Skeletal muscle tissue (tissue), 4 donors: Measurements from ENCODE around the gene SPN. TPM values are rescaled to one million over a fixed set of nuclear protein-coding genes. Genes with fewer than 3 reads are reported as not detected.
"Not testable (repeated sequence)": the region's sequence is repeated elsewhere in the genome, so short reads cannot be mapped to it uniquely, and the experiment has no call there.

ENCODE experiments used
- H3K27ac ChIP-seq: one replicate; pipeline ENCODE4 v1.7.0; 2013; ENCODE audit warnings: mild to moderate bottlenecking, low read depth, low read length, inconsistent platforms
- H3K27me3 ChIP-seq, 3 donors: one replicate each; pipeline ENCODE4 v1.7.0; 2013; ENCODE audit warnings: low read length in 3 of 3; ENCODE audit not compliant: control insufficient read depth in 3 of 3, insufficient read depth in 3 of 3
- H3K36me3 ChIP-seq, 3 donors: one replicate each; pipeline ENCODE4 v1.7.0; 2013; ENCODE audit warnings: low read length in 3 of 3; ENCODE audit not compliant: control insufficient read depth in 3 of 3, insufficient read depth in 3 of 3
- H3K4me1 ChIP-seq, 3 donors: one replicate each; pipeline ENCODE4 v1.7.0; 2013; ENCODE audit warnings: low read length in 3 of 3, mild to moderate bottlenecking in 3 of 3; ENCODE audit not compliant: control insufficient read depth in 3 of 3, insufficient read depth in 3 of 3
- H3K4me3 ChIP-seq, 3 donors: one replicate each; pipeline ENCODE4 v1.7.0; 2013; ENCODE audit warnings: low read length in 3 of 3
- H3K9ac ChIP-seq, 3 donors: one replicate each; pipeline ENCODE4 v1.7.0; 2013; ENCODE audit warnings: low read length in 3 of 3, mild to moderate bottlenecking in 3 of 3, moderate library complexity in 2 of 3, low read depth in 1 of 3
- H3K9me3 ChIP-seq, 3 donors: one replicate each; pipeline ENCODE4 v1.7.0; 2013; ENCODE audit warnings: low read length in 3 of 3; ENCODE audit not compliant: control insufficient read depth in 3 of 3
- total RNA-seq: library from RNA; depleted of rRNA; stranded (reverse); fragments of >200 nt; gene quantifications from one replicate; pipeline ENCODE4 v1.2.3, GENCODE V29; 2014
- donor health status: Osteomylitis.

Gene SPN
- total RNA-seq: 1.0 TPM

- no peak within 1 kb of the TSS for H3K4me3 ChIP-seq
- H3K4me1 ChIP-seq: peaks cover 0 to 6% (median 2%) of the 10 kb centered on the region in 3 donors
- H3K27me3 ChIP-seq: peaks cover 0 to 6% (median 2%) of the 10 kb centered on the region in 3 donors
- H3K36me3 ChIP-seq: no peaks in the 10 kb centered on the region
- H3K9me3 ChIP-seq: no peaks in the 10 kb centered on the region
- no peak within 1 kb of the TSS for H3K27ac ChIP-seq
- H3K9ac ChIP-seq: no peak within 1 kb of the TSS
Observed at GRCh38 chr16:29663016-29663806, at the start of gene SPN. TSS of gene SPN (plus strand) at chr16:29663247. CDS start at chr16:29663729, 482 bp downstream.

GRCh38 chr16:29613307-29614057, 49.6 kb upstream of the SPN start:
- not testable (repeated sequence) for H3K27me3 ChIP-seq, H3K9me3 ChIP-seq, H3K4me1 ChIP-seq, H3K36me3 ChIP-seq, H3K27ac ChIP-seq
- Histone ChIP-seq H3K9ac (peak overlapping the region in 1 of 3 donors; percentile 69), H3K4me3 (peak overlapping the region; percentile 63 to 76 (median 75))

DNA sequence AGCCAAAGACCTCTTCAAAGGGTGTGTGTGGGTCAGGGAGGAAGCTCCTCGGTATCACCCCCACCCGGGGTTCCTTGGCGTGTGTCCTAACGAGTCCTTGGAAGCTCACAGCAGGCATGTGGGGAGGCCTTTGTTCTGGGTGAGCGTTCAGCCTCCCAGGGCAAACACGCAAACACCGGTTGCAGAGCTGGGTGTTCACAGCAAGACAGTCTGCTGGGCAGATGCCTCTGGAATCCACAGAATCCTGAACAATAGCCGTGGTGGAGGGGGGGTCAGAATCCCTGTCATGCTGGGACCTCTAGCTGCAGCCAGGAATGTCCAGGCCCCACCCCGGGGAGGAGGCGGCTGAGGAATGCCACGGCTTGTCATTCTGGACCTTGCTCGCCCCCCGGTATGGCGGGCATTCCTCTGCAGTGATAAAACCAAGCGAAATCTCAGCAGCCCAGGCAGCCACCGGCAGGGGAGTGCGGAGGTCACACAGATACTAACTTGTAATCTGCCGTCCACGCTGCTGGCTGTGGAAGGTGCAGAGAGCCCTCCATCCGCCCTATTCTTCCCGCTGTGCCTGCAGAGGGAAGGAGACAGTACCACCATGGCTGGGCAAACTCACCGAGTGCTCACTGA, 48.2 kb upstream of the SPN start:
- H3K27me3 ChIP-seq, H3K9ac ChIP-seq, H3K4me3 ChIP-seq, H3K36me3 ChIP-seq, H3K9me3 ChIP-seq, H3K27ac ChIP-seq, H3K4me1 ChIP-seq: not testable (repeated sequence)

DNA sequence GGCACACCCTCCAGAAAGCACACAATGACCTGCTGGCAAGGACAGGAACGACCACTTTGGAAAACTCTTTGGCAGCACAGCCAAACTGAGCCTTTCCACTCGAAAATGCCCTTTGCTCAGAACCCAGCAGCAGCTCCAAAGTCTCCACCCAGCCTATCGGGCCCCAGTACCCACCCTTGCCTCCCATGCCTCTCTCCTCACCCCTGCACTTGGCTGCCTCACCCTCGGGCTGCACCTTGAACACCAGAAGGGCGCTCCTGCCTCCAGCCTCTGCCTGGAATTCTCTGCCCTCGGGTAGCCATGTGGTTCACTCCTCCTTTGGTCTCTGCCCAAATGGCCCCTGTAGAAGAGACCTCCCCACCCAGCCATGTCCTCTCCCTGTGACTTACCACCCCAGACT, 46.9 kb upstream of the SPN start:
- H3K9ac ChIP-seq: not testable (repeated sequence)

DNA sequence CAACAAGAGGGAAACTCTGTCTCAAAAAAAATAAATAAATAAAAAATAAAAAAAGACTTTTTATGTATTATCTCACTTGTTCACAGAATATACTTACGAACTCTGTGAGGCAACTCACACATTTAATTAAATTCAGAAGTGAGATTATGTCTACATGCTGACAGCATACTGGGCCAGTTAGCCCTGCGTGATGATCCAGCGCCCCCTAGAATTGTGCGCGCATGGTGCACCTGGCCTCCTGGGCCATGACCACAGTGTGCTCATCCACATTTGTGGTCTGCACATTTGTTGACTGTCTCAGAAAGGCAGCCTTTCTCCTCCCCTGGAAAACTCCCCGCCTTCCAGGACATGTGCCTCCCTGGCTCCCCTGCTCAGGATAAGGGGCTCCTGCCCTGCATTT, 42.5 kb upstream of the SPN start:
- not testable (repeated sequence) for H3K27me3 ChIP-seq, H3K4me1 ChIP-seq, H3K27ac ChIP-seq, H3K9me3 ChIP-seq, H3K9ac ChIP-seq, H3K36me3 ChIP-seq, H3K4me3 ChIP-seq

More for the DNA sequence above, 46.9 kb upstream of the SPN start:
- H3K4me1 ChIP-seq, H3K27ac ChIP-seq, H3K9me3 ChIP-seq, H3K4me3 ChIP-seq, H3K27me3 ChIP-seq, H3K36me3 ChIP-seq: not testable (repeated sequence)

GRCh38 chr16:29622738-29623137, 40.3 kb upstream of the SPN start:
- H3K4me1 ChIP-seq, H3K4me3 ChIP-seq, H3K27me3 ChIP-seq, H3K27ac ChIP-seq, H3K9ac ChIP-seq, H3K9me3 ChIP-seq, H3K36me3 ChIP-seq: not testable (repeated sequence)

DNA sequence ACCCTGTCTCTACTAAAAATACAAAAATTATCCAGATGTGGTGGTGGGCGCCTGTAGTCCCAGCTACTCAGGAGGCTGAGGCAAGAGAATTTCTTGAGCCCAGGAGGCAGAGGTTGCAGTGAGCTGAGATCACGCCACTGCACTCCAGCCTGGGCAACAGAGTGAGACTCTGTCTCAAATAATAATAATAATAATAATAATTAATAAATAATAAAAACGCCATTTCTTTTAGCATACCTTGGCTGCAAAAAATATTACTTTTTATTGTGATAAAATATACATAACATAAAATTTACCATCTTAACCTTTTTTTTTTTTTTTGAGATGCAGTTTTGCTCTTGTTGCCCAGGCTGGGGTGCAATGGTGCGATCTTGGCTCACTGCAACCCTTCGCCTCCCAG, 39.8 kb upstream of the SPN start:
- not testable (repeated sequence) for H3K9me3 ChIP-seq, H3K9ac ChIP-seq, H3K4me3 ChIP-seq, H3K4me1 ChIP-seq, H3K27me3 ChIP-seq, H3K36me3 ChIP-seq, H3K27ac ChIP-seq

DNA sequence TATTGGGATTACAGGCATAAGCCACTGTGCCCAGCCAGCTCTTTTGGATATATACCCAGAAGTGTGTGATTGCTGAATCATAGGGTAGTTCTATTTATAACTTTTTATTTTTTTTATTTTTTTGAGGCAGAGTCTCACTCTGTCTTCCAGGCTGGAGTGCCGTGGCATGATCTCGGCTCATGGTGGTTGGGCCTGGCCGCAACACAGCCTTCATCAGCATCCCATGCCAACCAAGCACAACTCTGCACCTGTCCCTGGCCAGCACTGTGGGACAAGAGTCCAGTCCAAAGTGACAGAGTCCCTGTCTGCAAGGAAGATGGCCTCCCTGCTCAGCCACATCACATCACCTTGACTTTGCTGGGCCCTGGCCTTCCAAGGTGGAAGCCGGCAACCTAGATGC, 37.9 kb upstream of the SPN start:
- not testable (repeated sequence) for H3K27me3 ChIP-seq, H3K36me3 ChIP-seq, H3K4me1 ChIP-seq, H3K27ac ChIP-seq, H3K4me3 ChIP-seq, H3K9me3 ChIP-seq, H3K9ac ChIP-seq

DNA sequence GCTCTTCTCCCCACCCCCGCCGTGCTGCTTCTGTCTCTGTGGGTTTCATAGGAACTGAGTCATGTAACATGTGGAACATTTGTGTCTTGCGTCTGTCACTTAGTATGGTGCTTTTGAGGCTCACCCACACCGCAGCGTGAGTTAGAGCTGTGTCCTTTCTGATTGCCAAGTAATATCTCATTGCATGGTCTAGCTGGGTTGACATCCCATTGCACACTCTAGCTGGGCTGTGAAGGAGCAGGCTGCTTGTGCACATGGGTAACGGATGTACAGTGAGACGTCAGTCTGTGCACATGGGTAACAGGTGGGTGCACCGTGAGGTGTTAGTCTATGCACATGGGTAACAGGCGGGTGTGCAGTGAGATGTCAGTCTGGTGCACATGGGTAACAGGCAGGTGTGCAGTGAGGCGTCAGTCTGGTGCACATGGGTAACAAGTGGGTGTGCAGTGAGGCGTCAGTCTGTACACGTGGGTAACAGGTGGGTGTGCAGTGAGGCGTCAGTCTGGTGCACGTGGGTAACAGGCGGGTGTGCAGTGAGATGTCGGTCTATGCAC, 36.2 kb upstream of the SPN start:
- H3K4me1 ChIP-seq, H3K4me3 ChIP-seq, H3K27me3 ChIP-seq, H3K9me3 ChIP-seq, H3K9ac ChIP-seq, H3K27ac ChIP-seq, H3K36me3 ChIP-seq: not testable (repeated sequence)

GRCh38 chr16:29627661-29628075, 35.4 kb upstream of the SPN start:
- H3K36me3 ChIP-seq, H3K9ac ChIP-seq, H3K9me3 ChIP-seq, H3K27ac ChIP-seq, H3K27me3 ChIP-seq, H3K4me1 ChIP-seq, H3K4me3 ChIP-seq: not testable (repeated sequence)
